NCI-H2107 treated with DMSO at 0.1 percent for 48 hours (cell line): ENCODE results near the gene COL4A6.
"Not testable (repeated sequence)": the region's sequence is repeated elsewhere in the genome, so short reads cannot be mapped to it uniquely, and the experiment has no call there.

ENCODE experiments used
- DNase-seq: peaks from one replicate; lab custom pipeline; 2025; ENCODE audit not compliant: unreplicated experiment; lab: John Stamatoyannopoulos, UW

Gene COL4A6

GRCh38 chrX:108399418-108400165 lies 38.6 kb downstream of the COL4A6 start:
- DNase-seq, result no peak

DNA sequence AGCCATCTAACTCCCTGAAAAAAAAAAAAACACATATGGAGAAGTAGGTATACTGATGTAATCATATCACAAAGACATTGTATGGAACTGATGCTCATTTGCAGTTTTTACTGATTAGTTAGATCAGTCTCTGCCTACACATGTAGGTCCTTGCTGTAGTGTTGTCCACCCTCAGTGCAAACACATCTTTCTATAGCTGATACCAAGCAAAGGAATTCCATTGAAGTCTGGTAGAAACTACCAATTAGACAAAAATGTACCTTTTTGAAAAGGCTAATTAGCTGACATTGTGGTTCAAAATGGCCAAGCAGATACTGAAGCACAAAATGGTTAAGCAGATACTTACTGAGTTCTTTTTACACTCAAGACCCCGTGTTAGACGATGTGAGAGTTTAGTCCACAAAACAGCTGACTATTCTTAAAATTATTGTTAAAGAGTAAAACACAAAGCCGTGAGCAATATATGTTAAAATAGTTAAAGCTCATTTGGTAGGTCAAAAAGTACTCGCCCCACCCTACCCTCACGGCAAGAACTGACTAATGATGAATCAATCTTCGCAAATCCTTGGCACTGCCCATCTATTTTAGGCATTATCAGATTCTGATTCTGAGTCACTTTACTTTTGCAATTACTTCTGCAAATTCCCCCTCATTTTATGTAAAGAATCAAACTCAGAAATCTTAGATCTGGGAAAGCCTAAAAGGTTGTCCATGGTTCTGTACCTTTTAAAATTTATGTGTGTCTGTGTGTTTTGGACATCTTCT lies 40.4 kb downstream of the COL4A6 start:
- DNase-seq, result no peak

- DNase-seq, result no peak
Measured at GRCh38 chrX:108396986-108397385, 41.2 kb downstream of the COL4A6 start.

GRCh38 chrX:108396188-108396891 lies 41.9 kb downstream of the COL4A6 start:
- DNase-seq, result no peak

DNA sequence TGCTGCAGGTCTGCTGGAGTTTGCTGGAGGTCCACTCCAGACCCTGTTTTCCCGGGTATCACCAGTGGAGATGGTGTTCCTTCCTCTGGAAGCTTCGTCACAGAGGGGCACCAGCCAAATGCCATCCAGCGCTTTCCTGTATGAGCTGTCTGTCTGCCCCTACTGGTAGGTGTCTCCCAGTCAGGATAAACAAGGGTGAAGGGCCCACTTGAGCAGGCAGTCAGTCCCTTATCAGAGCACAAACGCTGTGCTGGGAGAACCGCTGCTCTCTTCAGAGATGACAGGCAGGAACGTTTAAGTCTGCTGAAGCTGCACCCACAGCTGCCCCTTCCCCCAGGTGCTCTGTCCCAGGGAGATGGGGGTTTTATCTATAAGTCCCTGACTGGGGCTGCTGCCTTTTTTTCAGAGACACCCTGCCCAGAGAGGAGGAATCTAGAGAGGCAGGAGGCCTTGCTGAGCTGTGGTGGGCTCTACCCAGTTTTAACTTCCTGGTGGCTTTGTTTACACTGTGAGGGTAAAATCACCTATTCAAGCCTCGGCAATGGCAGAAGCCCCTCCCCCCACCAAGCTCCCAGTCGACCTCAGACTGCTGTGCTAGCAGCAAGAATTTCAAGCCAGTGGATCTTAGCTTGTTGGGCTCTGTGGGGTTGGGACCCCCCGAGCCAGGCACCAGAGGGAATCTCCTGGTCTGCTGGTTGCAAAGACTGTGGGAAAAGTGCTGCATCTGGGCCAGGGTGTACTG lies 47.1 kb downstream of the COL4A6 start:
- DNase-seq, result not testable (repeated sequence)

DNA sequence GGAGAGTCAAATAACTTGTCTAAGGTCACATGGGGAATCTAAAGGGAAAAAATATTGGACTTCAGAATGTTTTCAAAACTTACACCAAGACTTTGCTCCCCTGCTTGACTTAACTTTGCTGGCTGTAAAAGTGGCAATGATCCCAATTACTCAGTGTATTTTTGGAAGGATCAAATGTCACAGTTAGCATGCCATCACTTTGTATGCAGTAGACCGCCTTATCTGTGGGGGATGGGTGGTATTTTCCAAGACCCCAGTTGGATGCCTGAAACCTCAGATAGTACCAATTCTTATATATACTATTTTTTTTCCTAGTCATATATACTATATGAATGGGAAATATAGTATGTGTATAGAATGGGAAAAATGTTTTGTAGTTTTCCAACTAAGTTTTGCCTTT lies 53.4 kb downstream of the COL4A6 start:
- no peak for DNase-seq

- DNase-seq, result no peak
Measured at GRCh38 chrX:108380222-108380621, 58.0 kb downstream of the COL4A6 start.

DNA sequence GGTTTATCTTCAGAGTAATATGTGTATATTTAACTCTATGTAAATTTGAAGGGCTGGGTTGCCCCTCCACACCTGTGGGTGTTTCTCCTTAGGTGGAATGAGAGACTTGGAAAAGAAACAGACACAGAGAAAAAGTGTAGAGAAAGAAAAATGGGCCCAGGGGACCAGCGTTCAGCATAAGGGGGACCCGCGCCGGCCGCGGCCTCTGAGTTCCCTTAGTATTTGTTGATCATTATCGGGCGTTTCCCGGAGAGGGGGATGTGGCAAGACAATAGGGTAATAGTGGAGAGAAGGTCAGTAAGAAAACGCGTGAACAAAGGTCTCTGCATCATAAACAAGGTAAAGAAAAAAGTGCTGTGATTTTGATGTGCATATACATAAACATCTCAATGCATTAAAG lies 61.4 kb downstream of the COL4A6 start:
- DNase-seq, result not testable (repeated sequence)

DNA sequence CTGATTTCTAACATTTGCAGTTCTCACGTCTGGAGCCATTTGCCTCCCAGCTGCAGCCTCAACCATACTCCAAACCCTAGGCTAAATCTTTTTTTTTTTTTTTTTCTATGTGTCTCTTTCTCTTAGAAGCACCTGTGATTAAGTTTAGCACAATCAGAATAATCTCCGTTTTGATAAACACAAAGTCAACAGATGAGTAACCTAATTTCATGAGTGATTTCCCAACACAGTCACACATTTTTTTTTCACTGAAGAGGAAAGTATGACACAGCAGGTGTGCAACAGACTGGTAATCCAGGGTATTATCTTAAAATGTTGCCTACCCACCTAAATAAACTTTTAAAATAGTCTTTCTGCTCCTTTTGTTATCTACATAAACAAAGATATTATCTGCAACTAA lies 62.6 kb downstream of the COL4A6 start:
- not testable (repeated sequence) for DNase-seq

DNA sequence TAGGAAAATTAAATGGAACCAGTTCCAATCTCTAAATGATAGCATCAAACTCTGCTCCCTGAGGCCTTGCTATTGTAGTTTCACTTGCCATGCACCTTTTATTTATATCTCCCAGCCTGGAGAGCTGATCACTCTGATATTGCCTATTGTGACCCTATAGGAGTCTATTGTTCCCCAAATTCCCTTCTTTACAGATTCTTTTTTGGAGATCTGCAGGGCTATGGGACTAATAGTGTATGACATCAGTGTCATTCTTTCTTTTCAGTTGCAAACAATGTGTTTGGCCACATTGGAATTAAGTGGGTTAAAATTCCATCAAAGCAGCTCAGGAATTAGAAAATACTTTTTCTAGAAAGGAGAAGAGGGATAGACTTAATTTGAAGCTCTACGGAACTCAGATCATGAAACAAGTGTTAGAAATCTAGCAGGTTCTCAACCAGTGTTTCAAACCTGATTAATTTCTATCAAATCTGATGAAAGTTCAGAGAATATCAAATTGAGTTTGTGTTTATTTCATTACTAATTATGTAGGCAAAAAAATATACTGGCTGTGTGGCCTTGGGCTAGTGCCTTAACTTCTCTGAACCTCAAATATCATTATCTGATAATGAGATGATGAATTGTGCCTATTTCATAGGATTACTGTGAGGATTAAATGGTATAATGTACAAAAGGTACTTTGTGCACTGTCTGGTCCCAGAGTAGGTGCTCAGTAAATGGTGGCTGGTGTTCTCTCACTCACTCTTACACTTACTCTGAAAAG lies 71.4 kb downstream of the COL4A6 start:
- no peak for DNase-seq

- no peak for DNase-seq
Measured at GRCh38 chrX:108362026-108362425, 76.2 kb downstream of the COL4A6 start.

- DNase-seq, result no peak
Measured at GRCh38 chrX:108361316-108361715, 76.9 kb downstream of the COL4A6 start.

GRCh38 chrX:108359806-108360602 lies 78.2 kb downstream of the COL4A6 start:
- DNase-seq, result no peak

GRCh38 chrX:108353452-108353851 lies 84.8 kb downstream of the COL4A6 start:
- no peak for DNase-seq

GRCh38 chrX:108349210-108349609 lies 89.0 kb downstream of the COL4A6 start:
- no peak for DNase-seq

DNA sequence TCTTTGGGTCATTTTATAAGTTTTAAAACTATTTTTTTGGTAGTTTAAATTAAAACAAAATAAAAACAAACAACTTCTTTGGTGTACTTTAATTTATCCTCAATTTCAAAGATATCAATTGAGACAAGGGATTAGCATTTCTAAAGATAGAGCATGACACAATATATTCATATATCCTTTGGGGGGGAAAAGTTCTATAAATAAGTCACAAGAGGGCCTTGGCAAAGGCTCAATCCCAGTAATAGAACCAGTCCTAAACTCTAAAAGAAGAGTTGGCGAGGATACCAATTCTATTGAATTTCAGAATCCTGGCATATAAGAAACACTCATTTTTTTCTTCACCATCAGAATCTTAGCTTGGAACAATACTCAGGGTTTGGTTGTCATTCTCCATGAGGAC lies 89.7 kb downstream of the COL4A6 start:
- DNase-seq, result no peak

GRCh38 chrX:108347800-108348199 lies 90.4 kb downstream of the COL4A6 start:
- no peak for DNase-seq

DNA sequence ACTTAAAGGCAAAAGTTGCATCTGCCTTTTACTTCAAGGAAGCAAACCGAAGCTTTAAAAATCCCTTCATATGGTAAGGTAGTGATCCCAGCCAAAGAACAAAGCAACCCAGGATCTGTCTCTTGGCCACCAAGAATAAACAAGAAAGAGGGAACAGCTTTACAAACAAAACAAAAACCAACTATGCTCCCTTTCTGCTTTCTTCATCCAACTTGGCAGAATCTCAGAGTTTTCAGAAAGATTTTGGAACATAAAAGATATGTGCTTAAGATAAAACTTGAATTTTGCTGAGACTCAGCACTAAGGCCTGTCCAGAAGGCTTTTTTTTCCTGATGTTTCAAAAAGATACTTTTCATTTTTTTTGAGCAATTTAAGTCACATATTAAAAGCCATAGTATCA lies 94.0 kb downstream of the COL4A6 start:
- DNase-seq, result no peak

- no peak for DNase-seq
Measured at GRCh38 chrX:108341947-108342346, 96.3 kb downstream of the COL4A6 start.

- DNase-seq, result no peak
Measured at GRCh38 chrX:108332281-108332680, 105.9 kb downstream of the COL4A6 start.
